A549 treated with Mapracorat at 1 μM for 4 hours (cell line): ENCODE measurements around the gene ACSM5. TPM values are rescaled to one million over a fixed set of nuclear protein-coding genes. Genes with fewer than 3 reads are reported as not detected.

Source experiments
- total RNA-seq: library from RNA; stranded (reverse); fragments of 200-300 nt; extraction: Qiagen RNA extraction; gene quantifications from 5 replicates; pipeline ENCODE4 v1.2.3, GENCODE V29; 2022

The ACSM5 gene, protein sequence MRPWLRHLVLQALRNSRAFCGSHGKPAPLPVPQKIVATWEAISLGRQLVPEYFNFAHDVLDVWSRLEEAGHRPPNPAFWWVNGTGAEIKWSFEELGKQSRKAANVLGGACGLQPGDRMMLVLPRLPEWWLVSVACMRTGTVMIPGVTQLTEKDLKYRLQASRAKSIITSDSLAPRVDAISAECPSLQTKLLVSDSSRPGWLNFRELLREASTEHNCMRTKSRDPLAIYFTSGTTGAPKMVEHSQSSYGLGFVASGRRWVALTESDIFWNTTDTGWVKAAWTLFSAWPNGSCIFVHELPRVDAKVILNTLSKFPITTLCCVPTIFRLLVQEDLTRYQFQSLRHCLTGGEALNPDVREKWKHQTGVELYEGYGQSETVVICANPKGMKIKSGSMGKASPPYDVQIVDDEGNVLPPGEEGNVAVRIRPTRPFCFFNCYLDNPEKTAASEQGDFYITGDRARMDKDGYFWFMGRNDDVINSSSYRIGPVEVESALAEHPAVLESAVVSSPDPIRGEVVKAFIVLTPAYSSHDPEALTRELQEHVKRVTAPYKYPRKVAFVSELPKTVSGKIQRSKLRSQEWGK
- 0.18 TPM in 1 of 5 replicates, not detected in the others for total RNA-seq

DNA sequence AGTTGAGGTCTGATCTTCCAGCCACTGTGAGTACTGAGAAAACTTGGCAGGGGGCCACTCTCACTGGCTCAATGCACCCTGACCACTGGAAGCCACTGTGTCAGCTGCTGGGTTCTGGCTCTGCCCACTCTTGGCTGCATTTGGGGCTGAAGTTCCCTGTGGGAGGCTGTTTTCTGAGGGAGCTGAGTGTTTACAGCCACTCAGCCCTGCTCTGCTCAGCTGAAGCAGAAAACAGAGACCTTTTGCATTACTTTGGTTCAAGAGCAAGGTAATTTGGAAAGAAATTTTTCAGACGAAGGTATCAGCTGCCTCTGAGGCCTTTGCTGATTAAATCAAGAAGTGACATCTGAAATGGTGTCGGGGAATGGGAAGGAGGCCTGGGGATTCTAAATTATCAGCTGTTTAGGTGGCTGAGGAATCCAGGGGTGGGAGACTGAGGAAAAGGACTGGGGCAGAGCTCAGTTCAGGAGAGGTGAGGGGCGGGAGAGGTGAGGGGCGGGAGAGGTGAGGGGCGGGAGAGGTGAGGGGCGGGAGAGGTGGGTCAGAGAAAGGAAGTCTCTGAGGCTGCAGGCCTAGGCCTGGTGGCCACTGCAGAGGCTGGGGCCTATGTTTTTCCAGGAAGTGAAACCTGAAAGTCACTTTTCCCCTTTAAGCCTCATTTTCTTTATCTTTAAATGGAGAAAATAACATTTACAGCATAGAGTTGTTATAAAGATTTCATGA lies at the start of gene ACSM5:
Gene ACSM5, plus strand, starts transcription at position 137 of the 723 bp plus-strand sequence. CDS start 1,951 bp downstream, outside the sequence.

DNA sequence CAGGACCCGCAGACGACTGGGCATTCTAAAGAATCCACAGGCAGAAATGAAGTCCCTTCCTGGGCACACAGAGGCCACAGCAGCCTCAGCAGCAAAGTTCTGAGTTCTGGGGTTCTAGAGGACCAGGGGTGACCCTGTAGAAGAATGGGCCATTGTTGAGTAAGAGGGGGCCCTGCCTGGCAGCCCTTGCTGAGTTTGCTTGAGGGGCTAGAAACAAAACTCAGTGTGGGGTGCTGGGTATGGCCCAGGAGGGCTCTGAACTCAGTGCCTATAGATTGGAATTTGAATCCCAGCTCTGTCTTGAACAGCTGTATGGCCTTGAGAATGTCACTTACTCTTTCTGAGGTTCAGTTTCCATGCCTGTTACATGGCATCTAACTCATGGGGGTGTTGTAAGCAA lies 4.7 kb upstream of the ACSM5 start, which contains the start of gene PDILT:
Gene PDILT, minus strand, starts transcription at position 101 of the 400 bp plus-strand sequence. CDS start 5,437 bp downstream, outside the sequence.

DNA sequence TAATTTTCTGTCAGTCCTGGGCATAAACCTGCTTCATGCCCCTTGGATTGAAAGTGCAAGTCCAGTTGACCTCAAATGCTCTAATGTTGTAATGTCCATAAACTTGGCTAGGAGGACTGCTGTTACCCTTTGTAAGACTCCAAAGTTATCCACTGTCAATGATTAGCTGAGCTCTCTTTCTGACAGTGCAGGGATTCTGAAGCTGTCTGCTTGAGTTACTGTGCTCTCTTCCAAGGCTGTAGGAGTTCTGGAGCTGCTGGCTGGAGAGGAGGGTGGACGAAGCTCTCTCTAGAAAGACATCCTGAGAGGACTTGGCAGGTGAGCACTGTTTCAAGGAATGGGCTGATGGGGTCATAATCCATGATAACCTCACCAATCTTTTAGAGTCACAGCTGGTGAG lies 42.0 kb downstream of the ACSM5 start, which contains the start of gene ACSM2A:
Gene ACSM2A, plus strand, starts transcription at position 158 of the 400 bp plus-strand sequence. CDS start 8,594 bp downstream, outside the sequence.

Other genes with a start within 250 kb of the ACSM5 start
- gene GP2, start 82.0 kb upstream of the ACSM5 start, total RNA-seq = not detected in 5 replicates
- gene UMOD, start 56.8 kb upstream of the ACSM5 start, total RNA-seq = not detected in 5 replicates
- gene PDILT, start 4.8 kb upstream of the ACSM5 start, total RNA-seq = not detected in 5 replicates
- not detected in 5 replicates for gene ACSM2A, start 42.0 kb downstream of the ACSM5 start, total RNA-seq
- gene ACSM2B, start 166.8 kb downstream of the ACSM5 start, total RNA-seq = not detected in 5 replicates